Fibroblast of lung (primary cell): ENCODE measurements around the gene PRCP. TPM values are rescaled to one million over a fixed set of nuclear protein-coding genes. Genes with fewer than 3 reads are reported as not detected.

Experiments
- DNase-seq, 2 donors: peaks; one replicate each; pipeline versions ENCODE4 v3.0.0 to v3.0.0-alpha.2; 2010; ENCODE audit warnings: low read depth in 2 of 2
- H2AFZ ChIP-seq: 2 replicates; pipeline ENCODE4 v1.5.1; 2012; ENCODE audit warnings: low read length, control low read depth, inconsistent platforms
- H3K27ac ChIP-seq: 2 replicates; pipeline ENCODE4 v1.5.1; 2011; ENCODE audit warnings: low read length, control low read depth; ENCODE audit not compliant: insufficient read depth
- H3K27me3 ChIP-seq: 2 replicates; pipeline ENCODE4 v1.5.1; 2011; ENCODE audit warnings: mild to moderate bottlenecking, low read length; ENCODE audit not compliant: control insufficient read depth, insufficient read depth
- H3K36me3 ChIP-seq: 2 replicates; pipeline ENCODE4 v1.5.1; 2011; ENCODE audit warnings: low read length; ENCODE audit not compliant: control insufficient read depth, insufficient read depth
- H3K4me1 ChIP-seq: 2 replicates; pipeline ENCODE4 v1.5.1; 2011; ENCODE audit warnings: low read length; ENCODE audit not compliant: control insufficient read depth, insufficient read depth; ENCODE audit errors: extremely low read depth
- H3K4me2 ChIP-seq: 2 replicates; pipeline ENCODE4 v1.5.1; 2011; ENCODE audit warnings: low read length, control low read depth; ENCODE audit not compliant: insufficient read depth; ENCODE audit errors: extremely low read depth
- H3K4me3 ChIP-seq, 4 experiments: fragments of 200-600 bp in 1 of 4; sonication (generic) in 1 of 4; replicated peaks in 1 of 4; 2 replicates each; pipeline ENCODE4 v1.5.1; 2011 to 2016; ENCODE audit warnings: low read length in 4 of 4, low read depth in 3 of 4, mild to moderate bottlenecking in 3 of 4, control low read depth in 2 of 4, inconsistent platforms in 1 of 4, mixed read lengths in 1 of 4; ENCODE audit not compliant: insufficient read depth in 1 of 4; ENCODE audit errors: control extremely low read depth in 1 of 4
- H3K79me2 ChIP-seq: 2 replicates; pipeline ENCODE4 v1.5.1; 2012; ENCODE audit warnings: mild to moderate bottlenecking, low read length, inconsistent platforms; ENCODE audit not compliant: control insufficient read depth, insufficient read depth
- H3K9ac ChIP-seq: 2 replicates; pipeline ENCODE4 v1.5.1; 2011; ENCODE audit warnings: mild to moderate bottlenecking, low read length, control low read depth; ENCODE audit not compliant: insufficient read depth
- H3K9me3 ChIP-seq: 2 replicates; pipeline ENCODE4 v1.5.1; 2012; ENCODE audit warnings: low read depth, low read length; ENCODE audit not compliant: control insufficient read depth, insufficient read depth
- H4K20me1 ChIP-seq: 2 replicates; pipeline ENCODE4 v1.5.1; 2011; ENCODE audit warnings: low read length; ENCODE audit not compliant: control insufficient read depth, insufficient read depth; ENCODE audit errors: extremely low read depth
- CTCF ChIP-seq, 2 donors: IDR thresholded peaks in 1 of 2; conservative IDR thresholded peaks in 1 of 2; 1 replicate in 1 of 2; 2 replicates in 1 of 2; pipeline ENCODE4 v1.5.1; 2011 to 2012; ENCODE audit warnings: low read length in 2 of 2, control low read depth in 1 of 2, inconsistent platforms in 1 of 2, low read depth in 1 of 2, mild to moderate bottlenecking in 1 of 2
- EZH2 ChIP-seq: IDR thresholded peaks from 2 replicates; pipeline ENCODE4 v1.5.1; 2012; ENCODE audit warnings: low read length, control low read depth, mild to moderate bottlenecking; ENCODE audit errors: missing control alignments
- polyA plus RNA-seq, 2 donors: library from polyadenylated mRNA; depleted of rRNA in 1 of 2; stranded (reverse) in 1 of 2; unstranded in 1 of 2; fragments of >200 nt; gene quantifications; 2 replicates each; pipeline ENCODE4 v1.2.1, GENCODE V29; 2011 to 2012; ENCODE audit warnings: missing spikeins in 1 of 2
- total RNA-seq: library from RNA; depleted of rRNA; stranded (reverse); fragments of >200 nt; gene quantifications from 2 replicates; pipeline ENCODE4 v1.2.1, GENCODE V29; 2014

The PRCP gene
- total and polyA plus RNA-seq, 2 donors (not counting 1 experiment from before 2014, with no cell fraction given), result 107 to 167 TPM

GRCh38 chr11:82775736-82776346 is 124.4 kb downstream of the PRCP start:
- TF ChIP-seq EZH2 (no peak), CTCF (conservative IDR thresholded peaks at IDR 0.05 in 1 of 2, IDR thresholded peaks at IDR 0.05 in 1 of 2; ENCODE audit: low read depth in 1 of 2, low read length in 2 of 2) (peak; percentile 77 to 81)
- no peak overlapping the region for H3K4me2 ChIP-seq
- peak; percentile 15 to 38 for DNase-seq
- H3K9ac ChIP-seq, result no peak overlapping the region
- H3K9me3 ChIP-seq, result no peaks in the 10 kb centered on the region
- H3K79me2 ChIP-seq, result no peaks in the 10 kb centered on the region
- no peaks in the 10 kb centered on the region for H3K27me3 ChIP-seq
- no peaks in the 10 kb centered on the region for H3K36me3 ChIP-seq
- peak overlapping the region; percentile 51 for H2AFZ ChIP-seq
- H3K27ac ChIP-seq, result no peak overlapping the region
- no peak overlapping the region for H3K4me3 ChIP-seq
- H3K4me1 ChIP-seq, result no peaks in the 10 kb centered on the region
- no peaks in the 10 kb centered on the region for H4K20me1 ChIP-seq

GRCh38 chr11:82775218-82775617 is 125.0 kb downstream of the PRCP start:
- no peak for TF ChIP-seq EZH2
- no peak for TF ChIP-seq CTCF (conservative IDR thresholded peaks at IDR 0.05 in 1 of 2, IDR thresholded peaks at IDR 0.05 in 1 of 2; ENCODE audit: low read depth in 1 of 2, low read length in 2 of 2)
- no peak overlapping the region for H3K4me2 ChIP-seq
- no peaks in the 10 kb centered on the region for H3K9me3 ChIP-seq
- H3K27me3 ChIP-seq, result no peaks in the 10 kb centered on the region
- H3K4me3 ChIP-seq, result no peak overlapping the region
- H2AFZ ChIP-seq, result no peak overlapping the region
- no peaks in the 10 kb centered on the region for H3K4me1 ChIP-seq
- no peak for DNase-seq
- no peaks in the 10 kb centered on the region for H3K36me3 ChIP-seq
- H3K79me2 ChIP-seq, result no peaks in the 10 kb centered on the region
- H3K27ac ChIP-seq, result no peak overlapping the region
- no peak overlapping the region for H3K9ac ChIP-seq
- no peaks in the 10 kb centered on the region for H4K20me1 ChIP-seq

Other genes starting within 250 kb of the PRCP start
- 0.17 TPM in 1 of 2 replicates, not detected in the other for gene FAM181B, start 166.6 kb downstream of the PRCP start, total RNA-seq
- not detected in 2 replicates for gene FAM181B, start 166.6 kb downstream of the PRCP start, polyA plus RNA-seq
- gene DDIAS, start 1.3 kb upstream of the PRCP start, total RNA-seq, result 0.26 and 2.3 TPM in 2 replicates
- gene DDIAS, start 1.3 kb upstream of the PRCP start, polyA plus RNA-seq, result 3.0 and 12.2 TPM in 2 replicates
- 19.3 and 45.2 TPM in 2 replicates for gene RAB30, start 171.5 kb upstream of the PRCP start, total RNA-seq
- gene RAB30, start 171.5 kb upstream of the PRCP start, polyA plus RNA-seq, result 21.0 and 33.9 TPM in 2 replicates